ENCODE measurements around the gene MILR1.

Gene MILR1

GRCh38 chr17:64500487-64500859 lies 51.6 kb downstream of the MILR1 start:
- in situ Hi-C loops (cut with MboI; ENCODE audit: low sequenced_read_pairs) = no loop called here

GRCh38 chr17:64500862-64501765 lies 52.2 kb downstream of the MILR1 start:
- in situ Hi-C loops (cut with MboI; ENCODE audit: low sequenced_read_pairs) = no loop called here

GRCh38 chr17:64502021-64502420 lies 53.1 kb downstream of the MILR1 start:
- in situ Hi-C loops (cut with MboI; ENCODE audit: low sequenced_read_pairs) = no loop called here

DNA sequence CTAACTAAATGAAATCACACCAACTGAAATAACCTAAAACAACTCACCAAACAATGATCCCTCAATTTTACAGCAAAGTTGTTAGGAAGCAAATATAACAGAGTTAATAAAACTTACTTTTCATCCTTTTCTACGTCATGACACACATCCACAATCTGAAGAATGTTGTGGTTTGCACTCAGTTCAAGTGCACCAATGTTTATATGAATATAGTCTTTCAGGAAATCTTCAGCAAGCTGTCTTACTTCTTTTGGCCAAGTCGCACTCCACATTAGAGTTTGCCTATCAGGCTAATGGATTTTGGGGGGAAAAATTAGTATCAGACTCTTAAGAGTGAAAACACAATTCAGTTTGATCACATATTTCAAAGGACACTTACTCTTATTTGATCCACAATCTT lies 53.9 kb downstream of the MILR1 start:
- in situ Hi-C loops (cut with MboI; ENCODE audit: low sequenced_read_pairs) = no loop called here

GRCh38 chr17:64503341-64503740 lies 54.4 kb downstream of the MILR1 start:
- in situ Hi-C loops (cut with MboI; ENCODE audit: low sequenced_read_pairs) = no loop called here

DNA sequence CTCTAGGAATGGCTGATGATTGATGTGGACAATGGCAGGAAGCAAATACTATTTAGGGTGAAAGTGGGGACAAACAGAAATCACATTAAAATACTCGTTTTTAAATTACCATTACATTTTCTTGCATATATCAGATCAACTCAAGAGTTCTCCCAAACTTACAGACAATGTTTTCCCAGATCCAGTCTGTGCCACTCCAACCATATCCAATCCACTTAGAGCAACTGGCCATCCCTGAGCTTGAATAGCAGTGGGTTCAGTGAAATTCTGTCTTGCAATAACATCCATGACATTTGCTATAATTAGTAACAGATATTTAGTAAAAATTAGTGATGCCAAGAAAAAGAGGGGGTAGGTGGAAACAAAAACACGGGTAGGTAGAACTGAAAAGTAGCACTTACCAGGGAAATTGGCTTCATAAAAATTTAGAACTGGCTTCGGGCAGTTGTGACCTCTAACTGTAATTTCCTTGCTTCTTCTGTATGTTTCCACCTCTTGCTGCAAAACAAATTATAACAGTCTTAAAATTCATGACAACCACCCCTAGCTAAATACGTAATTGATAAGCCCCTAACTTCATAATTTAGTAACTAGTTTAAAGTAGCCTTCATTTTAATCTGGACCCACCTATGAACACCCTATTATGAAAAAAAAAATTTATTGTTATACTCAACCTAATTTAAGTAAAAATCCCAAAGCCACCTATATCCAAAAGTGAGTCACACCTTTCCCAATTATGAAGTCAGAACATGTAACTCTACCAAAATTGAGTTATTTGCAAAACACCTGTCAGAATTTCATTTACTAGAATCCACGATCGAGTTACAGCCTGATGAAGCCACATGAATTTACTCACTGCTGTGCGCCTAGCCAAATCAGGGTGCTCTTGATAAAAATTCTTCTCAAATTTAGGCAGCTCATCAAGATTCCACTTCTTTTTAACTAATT lies 55.2 kb downstream of the MILR1 start:
- in situ Hi-C loops (cut with MboI; ENCODE audit: low sequenced_read_pairs) = no loop called here

- in situ Hi-C loops (cut with MboI; ENCODE audit: low sequenced_read_pairs) = no loop called here
Observed at GRCh38 chr17:64504769-64505339, 55.9 kb downstream of the MILR1 start.

DNA sequence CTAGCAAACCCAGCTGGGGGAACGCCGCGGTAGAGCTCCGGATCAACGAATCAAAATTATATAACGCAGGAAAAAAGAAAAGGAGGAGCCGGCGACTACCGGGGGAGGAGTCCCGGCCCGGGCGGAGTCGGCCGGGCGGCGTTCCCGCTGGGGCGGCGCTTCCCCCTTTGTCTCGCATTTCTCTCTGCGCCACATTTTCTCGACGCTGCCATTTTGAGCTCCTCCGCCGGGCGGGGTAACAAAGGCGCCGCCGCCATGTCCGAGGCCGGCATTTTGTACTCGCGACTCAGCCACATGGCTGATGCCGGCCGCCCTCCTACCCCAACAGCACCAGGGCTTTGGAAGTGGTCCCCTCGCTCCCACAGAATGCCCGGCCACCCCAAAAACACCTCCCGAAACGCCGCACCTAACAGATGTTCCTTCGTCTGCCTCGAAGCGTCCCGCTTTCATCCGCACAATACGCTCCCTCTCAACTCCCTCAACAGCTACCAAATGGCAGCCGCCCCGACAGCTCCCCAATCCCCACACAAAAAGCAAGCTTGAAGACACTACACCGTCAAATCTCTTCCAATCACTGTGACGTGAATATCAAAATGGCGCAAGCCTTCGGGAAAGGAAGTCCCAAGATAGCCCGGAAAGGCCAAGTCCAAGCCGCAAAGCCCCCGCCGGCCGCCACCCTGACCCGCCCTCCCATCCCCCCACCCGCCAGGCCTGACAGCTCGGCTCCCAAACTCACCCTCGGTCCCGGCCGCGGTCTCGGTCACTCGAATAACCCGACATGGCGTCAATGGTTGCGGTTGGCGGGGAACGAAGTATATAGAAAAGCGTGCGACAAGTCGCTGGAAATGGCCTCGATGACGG lies 56.7 kb downstream of the MILR1 start:
- in situ Hi-C loops (cut with MboI; ENCODE audit: low sequenced_read_pairs) = no loop called here

DNA sequence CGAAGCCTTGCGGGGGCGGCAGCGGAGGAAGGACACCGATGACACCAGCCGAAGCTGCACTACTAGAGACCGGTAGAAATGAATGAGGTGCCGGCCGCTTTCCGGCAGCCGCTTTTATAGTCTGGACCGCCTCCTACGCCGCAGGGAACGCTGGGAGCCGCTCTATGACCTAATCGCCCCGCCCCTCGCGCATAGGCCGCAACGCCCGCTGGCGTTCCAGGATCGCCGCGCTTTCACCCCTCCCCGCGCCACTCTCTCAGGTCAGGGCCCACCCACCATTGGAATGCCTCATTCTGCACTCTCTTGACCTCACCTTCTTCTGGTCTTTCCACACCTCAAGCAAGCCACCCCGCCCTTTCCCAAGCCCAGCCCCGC lies 57.3 kb downstream of the MILR1 start, which contains the start of gene DDX5:
Gene DDX5, minus strand, starts transcription at position 89 of the 375 bp plus-strand sequence. CDS start 170 bp downstream, outside the sequence.
- in situ Hi-C loops (cut with MboI; ENCODE audit: low sequenced_read_pairs) = no loop called here

GRCh38 chr17:64506576-64507412 lies 57.9 kb downstream of the MILR1 start, which contains the start of gene CEP95:
TSS of gene CEP95 (plus strand) at chr17:64506977. CDS start at chr17:64507098, 121 bp downstream.
- in situ Hi-C loops (cut with MboI; ENCODE audit: low sequenced_read_pairs) = no loop called here

GRCh38 chr17:64507413-64507782 lies 58.5 kb downstream of the MILR1 start:
- in situ Hi-C loops (cut with MboI; ENCODE audit: low sequenced_read_pairs) = no loop called here

DNA sequence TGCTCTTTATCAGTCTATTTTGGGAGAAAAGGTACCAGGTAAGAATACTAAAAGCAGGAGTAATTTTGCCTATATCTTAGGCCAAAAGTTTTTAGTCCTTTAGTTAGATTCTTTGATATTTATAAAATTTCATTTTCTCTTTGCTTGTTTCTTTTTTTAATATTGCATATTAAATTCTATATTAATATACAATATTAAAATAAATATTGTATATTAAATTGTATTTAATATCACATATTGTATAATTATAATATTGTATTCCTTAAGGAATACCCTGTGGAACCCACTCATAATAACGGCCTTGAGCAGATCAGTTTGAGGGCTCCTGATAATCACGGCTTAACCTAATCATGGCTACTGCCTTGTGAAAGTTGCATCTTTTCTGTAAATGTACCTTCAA lies 59.8 kb downstream of the MILR1 start:
- in situ Hi-C loops (cut with MboI; ENCODE audit: low sequenced_read_pairs) = no loop called here

- in situ Hi-C loops (cut with MboI; ENCODE audit: low sequenced_read_pairs) = no loop called here
Observed at GRCh38 chr17:64509179-64509578, 60.3 kb downstream of the MILR1 start.

- in situ Hi-C loops (cut with MboI; ENCODE audit: low sequenced_read_pairs) = no loop called here
Observed at GRCh38 chr17:64515419-64515818, 66.5 kb downstream of the MILR1 start.

DNA sequence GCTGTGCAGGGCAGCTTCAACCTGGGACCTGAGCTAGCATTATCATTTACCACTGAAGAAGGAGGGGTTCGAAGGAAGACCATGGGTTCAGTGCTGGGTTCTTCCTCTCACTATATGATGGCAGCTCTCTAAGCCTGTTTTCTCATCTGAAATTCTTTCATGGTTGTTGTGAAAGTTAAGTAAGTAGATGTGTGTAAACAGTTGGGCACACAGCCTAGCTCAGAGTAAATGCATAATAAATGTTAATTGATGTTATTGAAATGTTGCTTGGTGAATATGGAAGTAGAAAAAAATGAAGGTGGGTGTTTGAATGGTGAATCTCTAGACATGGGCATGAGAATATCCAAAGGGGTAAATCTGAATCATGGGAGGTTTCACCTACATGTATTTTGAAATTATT lies 66.9 kb downstream of the MILR1 start:
- in situ Hi-C loops (cut with MboI; ENCODE audit: low sequenced_read_pairs) = no loop called here

All from HL-60/S4 (cell line).